GM18505 (cell line): ENCODE measurements around the gene KRTAP4-8.
"Not testable (repeated sequence)": the region's sequence is repeated elsewhere in the genome, so short reads cannot be mapped to it uniquely, and the experiment has no call there.

Source experiments
- ATAC-seq: cut with Tn5 transposase; IDR thresholded peaks from one replicate; pipeline ENCODE4 v1.9.1; 2021; ENCODE audit not compliant: unreplicated experiment
- POLR2A ChIP-seq: IDR thresholded peaks from 4 replicates; pipeline ENCODE4 v1.6.1; 2011; ENCODE audit warnings: borderline replicate concordance; ENCODE audit not compliant: insufficient read depth, insufficient read length; ENCODE audit errors: extremely low read depth

Gene KRTAP4-8

GRCh38 chr17:41098481-41098880 is 539 bp upstream of the KRTAP4-8 start:
- TF ChIP-seq POLR2A: no peak
- ATAC-seq: no peak

- no peak for ATAC-seq
Observed at GRCh38 chr17:41096055-41096454, 1.9 kb downstream of the KRTAP4-8 start.

GRCh38 chr17:41088760-41089352 is 9.1 kb downstream of the KRTAP4-8 start:
- not testable (repeated sequence) for ATAC-seq

More at GRCh38 chr17:41096055-41096454, 1.9 kb downstream of the KRTAP4-8 start:
- TF ChIP-seq POLR2A: no peak

- ATAC-seq: not testable (repeated sequence)
Observed at GRCh38 chr17:41084100-41084856, 13.7 kb downstream of the KRTAP4-8 start, which contains the start of gene KRTAP4-7. KRTAP4-7 (plus strand) TSS chr17:41084150; CDS start chr17:41084207, 57 bp downstream.

GRCh38 chr17:41083427-41083826 is 14.5 kb downstream of the KRTAP4-8 start:
- ATAC-seq: not testable (repeated sequence)

GRCh38 chr17:41082626-41083025 is 15.3 kb downstream of the KRTAP4-8 start:
- TF ChIP-seq POLR2A: no peak
- no peak for ATAC-seq

- ATAC-seq: no peak
- no peak for TF ChIP-seq POLR2A
Observed at GRCh38 chr17:41076788-41077187, 21.2 kb downstream of the KRTAP4-8 start.

GRCh38 chr17:41073676-41074075 is 24.3 kb downstream of the KRTAP4-8 start:
- ATAC-seq: no peak
- TF ChIP-seq POLR2A: no peak

- no peak for ATAC-seq
- no peak for TF ChIP-seq POLR2A
Observed at GRCh38 chr17:41071606-41072360, 26.2 kb downstream of the KRTAP4-8 start.

GRCh38 chr17:41069031-41069430 is 28.9 kb downstream of the KRTAP4-8 start:
- no peak for ATAC-seq
- TF ChIP-seq POLR2A: no peak

- no peak for TF ChIP-seq POLR2A
- no peak for ATAC-seq
Observed at GRCh38 chr17:41067281-41067680, 30.7 kb downstream of the KRTAP4-8 start.

- ATAC-seq: no peak
- no peak for TF ChIP-seq POLR2A
Observed at GRCh38 chr17:41065829-41066624, 31.9 kb downstream of the KRTAP4-8 start, which contains the start of gene KRTAP2-4. KRTAP2-4 (minus strand) TSS chr17:41065879; CDS start chr17:41065845, 34 bp downstream.

- not testable (repeated sequence) for ATAC-seq
Observed at GRCh38 chr17:41065016-41065689, 32.8 kb downstream of the KRTAP4-8 start.
